Caco-2 (cell line): ENCODE measurements around the gene PAM. TPM values are rescaled to one million over a fixed set of nuclear protein-coding genes. Genes with fewer than 3 reads are reported as not detected.

Experiments
- BruUV-seq: library from RNA; stranded (reverse); fragments of 400-500 nt; replicated peaks from 2 replicates; lab custom pipeline; 2021; lab: Mats Ljungman, UMichigan
- CTCF ChIA-PET: fragments of 300-600 bp; sonication (Branson Sonifier 250); formaldehyde crosslinking; loops from one replicate; lab custom pipeline; 2022; ENCODE audit warnings: antibody characterized with exemption; lab: Charles Lee
- POLR2A ChIA-PET: fragments of 300-600 bp; sonication (Branson Sonifier 250); formaldehyde crosslinking; loops from one replicate; lab custom pipeline; 2022; ENCODE audit warnings: antibody characterized with exemption; lab: Charles Lee
- DNase-seq, 2 experiments: peaks; one replicate each; pipeline versions ENCODE4 v3.0.0 to v3.0.0-alpha.2; 2020 to 2022
- H3K27me3 ChIP-seq: replicated peaks from 2 replicates; pipeline ENCODE4 v1.6.0; 2011; ENCODE audit warnings: low read length; ENCODE audit not compliant: control insufficient read depth, insufficient read depth
- H3K36me3 ChIP-seq: 2 replicates; pipeline ENCODE4 v1.5.1; 2011; ENCODE audit warnings: low read length; ENCODE audit not compliant: control insufficient read depth, insufficient read depth
- H3K4me1 ChIP-seq: fragments of 250-450 bp; sonication (Bioruptor Pico); 2 replicates; pipeline ENCODE4 v1.5.1; 2020; ENCODE audit warnings: mild to moderate bottlenecking
- H3K4me3 ChIP-seq: 2 replicates; pipeline ENCODE4 v1.5.1; 2011; ENCODE audit warnings: low read depth, mild to moderate bottlenecking, control low read depth, low read length
- H3K9me3 ChIP-seq: fragments of 250-450 bp; sonication (Bioruptor Pico); 2 replicates; pipeline ENCODE4 v1.5.1; 2020; ENCODE audit warnings: mild to moderate bottlenecking, moderate library complexity
- H3K27ac Mint-ChIP-seq: one replicate; pipeline ENCODE4 v1.8.0; 2022; ENCODE audit warnings: mixed read lengths; ENCODE audit not compliant: unreplicated experiment
- H3K27me3 Mint-ChIP-seq: one replicate; pipeline ENCODE4 v1.8.0; 2022; ENCODE audit warnings: mixed read lengths; ENCODE audit not compliant: insufficient read depth, unreplicated experiment
- H3K36me3 Mint-ChIP-seq: one replicate; pipeline ENCODE4 v1.8.0; 2022; ENCODE audit warnings: mild to moderate bottlenecking, mixed read lengths; ENCODE audit not compliant: insufficient read depth, unreplicated experiment
- H3K4me1 Mint-ChIP-seq: one replicate; pipeline ENCODE4 v1.8.0; 2022; ENCODE audit warnings: low read depth, mixed read lengths; ENCODE audit not compliant: unreplicated experiment
- H3K4me3 Mint-ChIP-seq: one replicate; pipeline ENCODE4 v1.8.0; 2022; ENCODE audit warnings: mild to moderate bottlenecking, moderate library complexity, mixed read lengths; ENCODE audit not compliant: unreplicated experiment
- H3K9me3 Mint-ChIP-seq: one replicate; pipeline ENCODE4 v1.8.0; 2022; ENCODE audit warnings: mixed read lengths; ENCODE audit not compliant: unreplicated experiment
- CTCF ChIP-seq, 2 experiments: fragments of 200-600 bp in 1 of 2; IDR thresholded peaks; 1 replicate in 1 of 2; 2 replicates in 1 of 2; pipeline versions ENCODE4 v1.5.1 to v1.8.0; 2011 to 2022; ENCODE audit warnings: antibody characterized with exemption in 1 of 2, control low read depth in 1 of 2, inconsistent platforms in 1 of 2, low read depth in 1 of 2, low read length in 1 of 2, mild to moderate bottlenecking in 1 of 2, moderate library complexity in 1 of 2; ENCODE audit not compliant: insufficient read depth in 1 of 2, severe bottlenecking in 1 of 2, unreplicated experiment in 1 of 2
- intact Hi-C: fragments of 100-400 bp; cut with micrococcal nuclease; formaldehyde crosslinking; loops from one replicate; pipeline ENCODE4 v1.10.0; 2022; ENCODE audit not compliant: unreplicated experiment
- total RNA-seq: library from RNA; stranded (reverse); gene quantifications from 2 replicates; pipeline ENCODE4 v1.2.3, GENCODE V29; 2022

The PAM gene
- total RNA-seq, 1 experiment from 2014 or later: 48.0 TPM

- no peak for TF ChIP-seq CTCF (IDR thresholded peaks at IDR 0.05; ENCODE audit: insufficient read depth in 1 of 2, low read depth in 1 of 2, low read length in 1 of 2, severe bottlenecking in 1 of 2, unreplicated experiment in 1 of 2)
- DNase-seq: no peak
- H3K4me1 ChIP-seq: peaks cover 12% of the 10 kb centered on the region; the same call in 1 of the 2 replicates
- H3K36me3 ChIP-seq: no peaks in the 10 kb centered on the region
- BruUV-seq: no TSS peak
- Mint-ChIP-seq H3K27ac (no peak overlapping the region), H3K4me3 (no peak overlapping the region), H3K27me3 (no peaks in the 10 kb centered on the region), H3K9me3 (no peaks in the 10 kb centered on the region), H3K4me1 (peaks cover 6% of the 10 kb centered on the region), H3K36me3 (no peaks in the 10 kb centered on the region)
- intact Hi-C loops: no loop called here
- no peaks in the 10 kb centered on the region for H3K9me3 ChIP-seq
- POLR2A ChIA-PET: no interaction called here
- H3K27me3 ChIP-seq: no peaks in the 10 kb centered on the region
- H3K4me3 ChIP-seq: no peak overlapping the region
- CTCF ChIA-PET: no interaction called here
Observed at GRCh38 chr5:102762095-102762534, 7.0 kb downstream of the PAM start.

DNA sequence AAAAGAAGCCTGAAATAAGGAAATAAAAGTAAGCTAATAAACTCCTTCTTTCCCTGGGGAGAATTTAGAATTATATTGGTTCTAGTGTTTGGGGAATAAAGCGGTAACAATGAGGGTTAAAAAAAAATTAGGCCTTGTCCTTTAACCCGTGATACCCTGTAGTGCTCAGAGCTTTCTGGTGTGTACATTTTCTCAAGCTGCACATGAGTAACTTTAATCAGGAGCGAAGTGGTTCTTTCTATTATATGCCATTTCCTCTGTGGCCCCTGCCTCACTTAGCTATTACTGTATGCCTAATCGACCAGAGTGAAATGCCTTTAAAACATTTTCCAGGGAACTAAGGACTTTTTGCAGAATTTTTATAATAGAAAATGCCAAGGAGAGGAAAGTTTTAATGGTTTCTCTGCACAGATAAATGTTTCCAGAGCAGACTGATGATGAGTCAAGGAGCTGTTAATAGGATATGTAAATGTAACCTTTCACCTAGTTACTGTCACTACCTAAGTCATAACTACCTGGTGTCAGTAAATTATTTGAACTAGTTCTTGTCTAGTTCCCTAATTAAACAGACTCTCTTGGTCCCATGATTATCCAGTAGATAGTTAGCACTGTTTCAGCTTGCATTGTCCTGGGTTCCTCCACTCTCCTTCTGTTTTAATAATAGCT lies 7.6 kb downstream of the PAM start:
- H3K36me3 Mint-ChIP-seq: no peaks in the 10 kb centered on the region
- H3K27ac Mint-ChIP-seq: no peak overlapping the region

GRCh38 chr5:102763734-102764133 lies 8.6 kb downstream of the PAM start:
- ChIA-PET POLR2A (no interaction called here), CTCF (no interaction called here)
- Mint-ChIP-seq H3K27ac (no peak overlapping the region), H3K4me1 (peaks cover 6% of the 10 kb centered on the region), H3K9me3 (no peaks in the 10 kb centered on the region), H3K4me3 (no peak overlapping the region), H3K36me3 (no peaks in the 10 kb centered on the region), H3K27me3 (no peaks in the 10 kb centered on the region)
- no peak for TF ChIP-seq CTCF (IDR thresholded peaks at IDR 0.05; ENCODE audit: insufficient read depth in 1 of 2, low read depth in 1 of 2, low read length in 1 of 2, severe bottlenecking in 1 of 2, unreplicated experiment in 1 of 2)
- no peak overlapping the region for H3K4me3 ChIP-seq
- intact Hi-C loops: no loop called here
- no peaks in the 10 kb centered on the region for H3K9me3 ChIP-seq
- no TSS peak for BruUV-seq
- no peaks in the 10 kb centered on the region for H3K36me3 ChIP-seq
- DNase-seq: no peak
- no peaks in the 10 kb centered on the region for H3K27me3 ChIP-seq
- H3K4me1 ChIP-seq: peaks cover 12% of the 10 kb centered on the region; the same call in 1 of the 2 replicates

More for the DNA sequence above, 7.6 kb downstream of the PAM start:
- TF ChIP-seq CTCF (IDR thresholded peaks at IDR 0.05; ENCODE audit: insufficient read depth in 1 of 2, low read depth in 1 of 2, low read length in 1 of 2, severe bottlenecking in 1 of 2, unreplicated experiment in 1 of 2): no peak
- no peak for DNase-seq
- no TSS peak for BruUV-seq
- H3K9me3 Mint-ChIP-seq: no peaks in the 10 kb centered on the region
- ChIA-PET CTCF (no interaction called here), POLR2A (no interaction called here)
- Histone ChIP-seq H3K9me3 (no peaks in the 10 kb centered on the region), H3K4me3 (no peak overlapping the region), H3K36me3 (no peaks in the 10 kb centered on the region), H3K4me1 (peaks cover 12% of the 10 kb centered on the region; the same call in 1 of the 2 replicates), H3K27me3 (no peaks in the 10 kb centered on the region)
- H3K4me1 Mint-ChIP-seq: peaks cover 6% of the 10 kb centered on the region
- intact Hi-C loops: no loop called here
- no peaks in the 10 kb centered on the region for H3K27me3 Mint-ChIP-seq
- H3K4me3 Mint-ChIP-seq: no peak overlapping the region
